ENCODE measurements around the gene ACOX1. TPM values are rescaled to one million over a fixed set of nuclear protein-coding genes. Genes with fewer than 3 reads are reported as not detected.

The ACOX1 gene
- total and polyA plus RNA-seq, 2 experiments from 2014 or later: 36.0 to 93.6 TPM

GRCh38 chr17:76014100-76014924 lies 35.3 kb upstream of the ACOX1 start:
- WGBS (ENCODE audit: low lambda C conversion rate, missing lambda C conversion rate): 33% methylated on average over 19 of the region's 19 CpGs
- DNase-seq (ENCODE audit: low spot score): peak; percentile 92
- H3K79me2 ChIP-seq: no peaks in the 10 kb centered on the region
- H3K27ac ChIP-seq: no peak overlapping the region
- no peaks in the 10 kb centered on the region for H3K9me3 ChIP-seq (ENCODE audit: low read depth)
- H3K9me2 ChIP-seq (replicated peaks; ENCODE audit: insufficient read depth): no peaks in the 10 kb centered on the region
- no peaks in the 10 kb centered on the region for H3K27me3 ChIP-seq
- no peak overlapping the region for H3K4me3 ChIP-seq
- H2AFZ ChIP-seq: no peak overlapping the region
- peak; percentile 96 for TF ChIP-seq CTCF (IDR thresholded peaks at IDR 0.05; ENCODE audit: poor library complexity)
- TF ChIP-seq EZH2phosphoT487 (IDR thresholded peaks at IDR 0.05; ENCODE audit: low read depth, severe bottlenecking, unreplicated experiment): no peak
- H3K36me3 ChIP-seq (replicated peaks; ENCODE audit: insufficient read depth, low read depth): no peaks in the 10 kb centered on the region
- no peaks in the 10 kb centered on the region for H4K20me1 ChIP-seq (ENCODE audit: insufficient read depth, poor library complexity, severe bottlenecking)
- H3K4me1 ChIP-seq (ENCODE audit: insufficient read depth): peaks cover 7% of the 10 kb centered on the region
- H3K4me2 ChIP-seq: no peak overlapping the region

GRCh38 chr17:76013377-76013932 lies 34.5 kb upstream of the ACOX1 start:
- TF ChIP-seq CTCF (IDR thresholded peaks at IDR 0.05; ENCODE audit: poor library complexity): no peak
- TF ChIP-seq EZH2phosphoT487 (IDR thresholded peaks at IDR 0.05; ENCODE audit: low read depth, severe bottlenecking, unreplicated experiment): no peak
- no peak for TF ChIP-seq EZH2 (IDR thresholded peaks at IDR 0.05; ENCODE audit: borderline replicate concordance)
- DNase-seq (ENCODE audit: low spot score): no peak
- Histone ChIP-seq H3K4me3 (no peak overlapping the region), H2AFZ (no peak overlapping the region), H3K9me2 (replicated peaks; ENCODE audit: insufficient read depth) (no peaks in the 10 kb centered on the region), H3K36me3 (replicated peaks; ENCODE audit: insufficient read depth, low read depth) (no peaks in the 10 kb centered on the region), H3K79me2 (no peaks in the 10 kb centered on the region), H3K4me2 (no peak overlapping the region), H3K27me3 (no peaks in the 10 kb centered on the region), H3K9me3 (ENCODE audit: low read depth) (no peaks in the 10 kb centered on the region), H4K20me1 (ENCODE audit: insufficient read depth, poor library complexity, severe bottlenecking) (no peaks in the 10 kb centered on the region), H3K4me1 (ENCODE audit: insufficient read depth) (peaks cover 7% of the 10 kb centered on the region), H3K27ac (no peak overlapping the region)
- 87% methylated on average over 15 of the region's 15 CpGs for WGBS (ENCODE audit: low lambda C conversion rate, missing lambda C conversion rate)

DNA sequence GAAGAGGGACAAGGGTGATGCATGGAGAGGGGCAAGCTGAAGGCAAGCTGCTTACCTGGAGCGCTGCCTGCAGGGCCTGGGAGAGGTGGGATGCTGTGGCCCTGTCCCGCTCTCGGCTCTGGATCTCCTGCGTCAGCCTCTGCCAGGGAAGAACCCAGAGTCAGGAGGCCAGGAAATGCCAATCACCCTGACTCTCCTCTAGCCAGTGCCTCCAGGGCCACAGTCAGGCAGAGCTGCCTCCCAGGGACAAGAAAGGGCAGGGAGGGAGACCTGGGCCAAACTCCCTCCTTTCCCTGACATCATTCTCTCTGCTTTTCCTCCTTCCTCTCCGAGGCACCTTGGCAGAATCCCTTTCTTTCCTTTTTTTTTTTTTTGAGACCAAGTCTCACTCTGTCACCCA lies 33.0 kb upstream of the ACOX1 start:
- Histone ChIP-seq H4K20me1 (ENCODE audit: insufficient read depth, poor library complexity, severe bottlenecking) (no peaks in the 10 kb centered on the region), H3K27ac (no peak overlapping the region), H3K79me2 (no peaks in the 10 kb centered on the region), H3K4me2 (no peak overlapping the region), H3K27me3 (no peaks in the 10 kb centered on the region), H2AFZ (no peak overlapping the region), H3K9me3 (ENCODE audit: low read depth) (no peaks in the 10 kb centered on the region), H3K36me3 (replicated peaks; ENCODE audit: insufficient read depth, low read depth) (no peaks in the 10 kb centered on the region), H3K4me1 (ENCODE audit: insufficient read depth) (peaks cover 7% of the 10 kb centered on the region), H3K9me2 (replicated peaks; ENCODE audit: insufficient read depth) (no peaks in the 10 kb centered on the region), H3K4me3 (no peak overlapping the region)
- 96% methylated on average over 3 of the region's 5 CpGs for WGBS (ENCODE audit: low lambda C conversion rate, missing lambda C conversion rate)
- TF ChIP-seq EZH2 (IDR thresholded peaks at IDR 0.05; ENCODE audit: borderline replicate concordance) (no peak), EZH2phosphoT487 (IDR thresholded peaks at IDR 0.05; ENCODE audit: low read depth, severe bottlenecking, unreplicated experiment) (no peak), CTCF (IDR thresholded peaks at IDR 0.05; ENCODE audit: poor library complexity) (no peak)
- no peak for DNase-seq (ENCODE audit: low spot score)

Measured in hepatocyte (in vitro differentiated cells).